Adipose tissue (tissue), 3 donors: ENCODE data around the gene ABTB1. TPM values are rescaled to one million over a fixed set of nuclear protein-coding genes. Genes with fewer than 3 reads are reported as not detected.

Source experiments
- H3K27ac ChIP-seq: one replicate; pipeline ENCODE4 v1.5.1; 2013; ENCODE audit warnings: low read depth, low read length
- WGBS, 3 donors: extraction: QIAGEN DNeasy Blood & Tissue Kit; methylation state at CpG; one replicate each; pipeline ENCODE4 v1.1.7; 2013; 5-methylcytosine and 5-hydroxymethylcytosine counted together
- polyA plus RNA-seq, 3 donors: library from polyadenylated mRNA; stranded (reverse); fragments of 200-250 nt; gene quantifications; one replicate each; pipeline ENCODE4 v1.2.3, GENCODE V29; 2013
- donor health status: healthy with polysubstance abuse.
- donor health status: Bipolar disorder and iron deficiency.
- donor health status: healthy.

ABTB1 gene
- polyA plus RNA-seq, 3 donors = 26.0 to 78.4 (median 54.4) TPM

- no peak overlapping the region for H3K27ac ChIP-seq
- WGBS, 3 donors = 73 to 79% (median 75%) methylated on average over 3 of the region's 3 CpGs
Observed at GRCh38 chr3:127726894-127727293, 54.1 kb downstream of the ABTB1 start.

GRCh38 chr3:127728417-127729015, 55.8 kb downstream of the ABTB1 start:
- H3K27ac ChIP-seq = no peak overlapping the region
- WGBS, 3 donors = 69 to 79% (median 75%) methylated on average over 7 of the region's 7 CpGs

DNA sequence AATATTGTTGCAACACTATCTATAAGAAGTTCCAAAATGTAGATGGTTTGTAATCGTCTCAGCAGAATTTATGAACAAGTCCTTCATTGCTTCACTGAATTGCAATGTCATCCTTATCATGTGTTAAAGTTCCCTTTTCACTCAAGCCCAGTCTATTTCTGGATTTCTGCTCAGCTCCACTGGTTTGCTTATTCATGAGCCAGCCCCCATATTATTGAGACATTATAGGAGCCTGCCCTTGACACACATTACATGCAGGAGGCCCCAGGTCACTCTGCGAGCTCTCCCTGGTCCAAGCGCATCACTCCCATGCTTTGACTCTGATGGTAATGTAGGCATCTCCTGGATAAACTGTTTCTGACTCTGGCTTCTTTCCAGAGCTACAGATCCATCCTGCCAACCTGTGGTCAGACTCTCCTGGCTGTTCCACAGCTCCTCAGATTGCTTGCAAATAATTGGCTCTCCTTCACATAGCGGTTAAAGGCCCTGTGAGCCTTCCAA, 56.9 kb downstream of the ABTB1 start:
- no peak overlapping the region for H3K27ac ChIP-seq
- WGBS, 3 donors = 65 to 87% (median 71%) methylated on average over 4 of the region's 4 CpGs

DNA sequence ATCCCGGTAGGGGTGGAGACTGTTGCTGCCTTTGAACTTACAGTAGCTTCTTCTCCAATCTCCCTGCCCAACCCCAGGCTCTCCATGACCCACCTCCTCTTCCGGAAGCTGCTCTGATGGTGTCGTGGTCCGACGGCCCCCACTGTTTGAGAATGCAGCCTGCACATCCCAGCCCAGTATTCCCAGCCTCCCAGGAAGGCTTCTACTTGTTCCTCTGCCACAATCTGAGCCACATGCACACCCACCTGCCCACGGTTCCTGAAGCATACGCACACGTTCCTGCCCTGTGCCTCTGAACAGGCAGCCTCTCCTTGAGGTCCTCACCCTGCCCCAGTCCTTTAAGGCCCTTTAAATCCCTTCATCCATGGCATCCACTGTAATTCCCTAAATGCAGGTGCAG, 57.4 kb downstream of the ABTB1 start:
- WGBS, 3 donors = 83 to 89% (median 89%) methylated on average over 8 of the region's 8 CpGs
- no peak overlapping the region for H3K27ac ChIP-seq

Other genes with a start within 250 kb of the ABTB1 start
- gene TPRA1, start 82.2 kb upstream of the ABTB1 start, polyA plus RNA-seq = 10 to 100 TPM; 24.7 to 27.0 (median 26.9) TPM
- 1 to 10 TPM; 2.0 to 3.8 (median 3.1) TPM for gene MCM2, start 74.5 kb upstream of the ABTB1 start, polyA plus RNA-seq
- gene PODXL2, start 43.8 kb upstream of the ABTB1 start, polyA plus RNA-seq = 1 to 10 TPM; 1.6 to 7.2 (median 4.3) TPM
- 100 to 1,000 TPM in 1 of 3 donors, 10 to 100 TPM in 2; 21.7 to 137 (median 72.9) TPM for gene MGLL, start 149.6 kb downstream of the ABTB1 start, polyA plus RNA-seq
- under 1 TPM; 0.06 to 0.45 (median 0.24) TPM for gene KBTBD12, start 242.3 kb downstream of the ABTB1 start, polyA plus RNA-seq